SH-SY5Y (cell line): ENCODE results near the gene PDE4B.

Experiments
- GATA2 ChIP-seq: IDR thresholded peaks from 2 replicates; pipeline ENCODE4 v1.6.1; 2011; ENCODE audit warnings: mild to moderate bottlenecking, low read depth, low read length
- GATA3 ChIP-seq: IDR thresholded peaks from 2 replicates; pipeline ENCODE4 v1.6.1; 2011; ENCODE audit warnings: low read depth, mild to moderate bottlenecking, low read length, moderate library complexity

GRCh38 chr1:66359815-66360214 lies 567.1 kb downstream of the PDE4B start:
- TF ChIP-seq GATA2 (no peak), GATA3 (no peak)
